BJ (cell line): ENCODE results near the gene MPPED1. TPM values are rescaled to one million over a fixed set of nuclear protein-coding genes. Genes with fewer than 3 reads are reported as not detected.

ENCODE experiments used
- CTCF ChIA-PET: fragments of 350-600 bp; formaldehyde crosslinking; extraction: SDS; loops from one replicate; lab custom pipeline; 2021; ENCODE audit warnings: antibody characterized with exemption, inconsistent platforms; lab: Yijun Ruan, JAX
- POLR2A ChIA-PET: fragments of 300-600 bp; sonication (Branson Sonifier 250); formaldehyde crosslinking; extraction: SDS; loops from one replicate; lab custom pipeline; 2021; ENCODE audit warnings: antibody characterized with exemption; lab: Charles Lee
- DNase-seq: peaks from one replicate; pipeline ENCODE4 v3.0.0-alpha.2; 2011; ENCODE audit warnings: low read depth
- H3K27me3 ChIP-seq: 2 replicates; pipeline ENCODE4 v1.6.0; 2011; ENCODE audit warnings: low read length; ENCODE audit not compliant: control insufficient read depth, insufficient read depth
- H3K36me3 ChIP-seq: 2 replicates; pipeline ENCODE4 v1.5.1; 2011; ENCODE audit warnings: low read length; ENCODE audit not compliant: control insufficient read depth, insufficient read depth
- H3K4me3 ChIP-seq: 2 replicates; pipeline ENCODE4 v1.5.1; 2011; ENCODE audit warnings: low read depth, mild to moderate bottlenecking, control low read depth, low read length
- polyA plus RNA-seq: library from polyadenylated mRNA; depleted of rRNA; stranded (reverse); fragments of >200 nt; gene quantifications from 2 replicates; pipeline ENCODE4 v1.2.3, GENCODE V29; 2011
- TF ChIP-seq, protein P1 (sequence below): IDR thresholded peaks from 2 replicates; pipeline ENCODE4 v1.5.1; 2011; ENCODE audit warnings: low read depth, mild to moderate bottlenecking, control low read depth, inconsistent platforms, low read length, moderate library complexity; ENCODE audit not compliant: insufficient read depth

Gene MPPED1
- polyA plus RNA-seq, 1 experiment, result not detected

DNA sequence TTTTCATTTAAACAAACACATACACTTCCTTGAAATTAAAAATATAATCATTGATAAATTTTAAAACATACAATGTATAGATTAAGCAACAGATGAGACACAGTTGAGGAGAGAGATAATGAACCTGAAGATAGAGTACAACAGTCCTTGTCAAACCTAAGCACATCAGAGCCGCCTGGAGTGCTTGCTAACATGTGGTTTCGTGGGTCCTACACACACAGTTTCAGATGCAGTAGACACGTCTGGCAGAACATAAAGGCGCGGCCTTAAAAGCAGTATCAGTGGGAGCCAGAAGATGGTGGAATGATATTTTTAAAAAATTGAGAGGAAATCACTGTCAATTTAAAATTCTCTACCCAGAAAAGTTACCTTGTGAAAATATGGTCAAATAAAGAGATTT is 134.4 kb downstream of the MPPED1 start:
- POLR2A ChIA-PET, result no interaction called here

DNA sequence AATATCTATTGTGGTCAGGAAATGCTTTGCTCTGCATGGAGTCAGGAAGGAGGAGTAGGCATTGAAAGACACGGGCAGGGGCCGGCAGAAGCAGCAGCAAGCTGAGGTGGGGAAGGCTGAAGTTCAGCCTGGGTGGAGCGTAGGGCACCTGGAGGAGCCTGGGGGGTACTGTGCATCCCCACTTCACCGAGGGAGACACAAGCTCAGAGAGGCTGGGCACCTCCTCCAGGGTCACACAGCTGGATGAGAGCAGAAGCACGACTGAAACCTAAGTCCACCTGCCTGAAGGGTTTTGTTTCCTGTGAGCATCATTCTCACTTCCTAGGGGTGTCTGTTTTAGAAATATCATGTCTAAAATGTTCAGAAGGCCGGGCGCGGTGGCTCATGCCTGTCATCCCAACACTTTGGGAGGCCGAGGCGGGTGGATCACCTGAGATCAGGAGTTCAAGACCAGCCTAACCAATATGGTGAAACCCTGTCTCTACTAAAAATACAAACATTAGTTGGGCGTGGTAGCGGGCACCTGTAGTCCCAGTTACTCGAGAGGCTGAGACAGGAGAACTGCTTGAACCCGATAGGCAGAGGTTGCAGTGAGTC is 138.3 kb downstream of the MPPED1 start:
- Histone ChIP-seq H3K36me3 (no peaks in the 10 kb centered on the region), H3K27me3 (no peaks in the 10 kb centered on the region), H3K4me3 (no peak overlapping the region)
- DNase-seq, result no peak
- ChIA-PET POLR2A (no interaction called here), CTCF (no interaction called here)
- TF ChIP-seq, protein P1, sequence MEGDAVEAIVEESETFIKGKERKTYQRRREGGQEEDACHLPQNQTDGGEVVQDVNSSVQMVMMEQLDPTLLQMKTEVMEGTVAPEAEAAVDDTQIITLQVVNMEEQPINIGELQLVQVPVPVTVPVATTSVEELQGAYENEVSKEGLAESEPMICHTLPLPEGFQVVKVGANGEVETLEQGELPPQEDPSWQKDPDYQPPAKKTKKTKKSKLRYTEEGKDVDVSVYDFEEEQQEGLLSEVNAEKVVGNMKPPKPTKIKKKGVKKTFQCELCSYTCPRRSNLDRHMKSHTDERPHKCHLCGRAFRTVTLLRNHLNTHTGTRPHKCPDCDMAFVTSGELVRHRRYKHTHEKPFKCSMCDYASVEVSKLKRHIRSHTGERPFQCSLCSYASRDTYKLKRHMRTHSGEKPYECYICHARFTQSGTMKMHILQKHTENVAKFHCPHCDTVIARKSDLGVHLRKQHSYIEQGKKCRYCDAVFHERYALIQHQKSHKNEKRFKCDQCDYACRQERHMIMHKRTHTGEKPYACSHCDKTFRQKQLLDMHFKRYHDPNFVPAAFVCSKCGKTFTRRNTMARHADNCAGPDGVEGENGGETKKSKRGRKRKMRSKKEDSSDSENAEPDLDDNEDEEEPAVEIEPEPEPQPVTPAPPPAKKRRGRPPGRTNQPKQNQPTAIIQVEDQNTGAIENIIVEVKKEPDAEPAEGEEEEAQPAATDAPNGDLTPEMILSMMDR, result no peak

More for the DNA sequence above, 134.4 kb downstream of the MPPED1 start:
- CTCF ChIA-PET, result interaction anchor here (0.6 kb wide), 1 partner anchor 14 kb away, joined by 4 read pairs; no protein-coding TSS in a partner anchor
- Histone ChIP-seq H3K36me3 (no peaks in the 10 kb centered on the region), H3K27me3 (no peaks in the 10 kb centered on the region), H3K4me3 (no peak overlapping the region)
- DNase-seq, result no peak
- TF ChIP-seq, protein P1, result no peak

DNA sequence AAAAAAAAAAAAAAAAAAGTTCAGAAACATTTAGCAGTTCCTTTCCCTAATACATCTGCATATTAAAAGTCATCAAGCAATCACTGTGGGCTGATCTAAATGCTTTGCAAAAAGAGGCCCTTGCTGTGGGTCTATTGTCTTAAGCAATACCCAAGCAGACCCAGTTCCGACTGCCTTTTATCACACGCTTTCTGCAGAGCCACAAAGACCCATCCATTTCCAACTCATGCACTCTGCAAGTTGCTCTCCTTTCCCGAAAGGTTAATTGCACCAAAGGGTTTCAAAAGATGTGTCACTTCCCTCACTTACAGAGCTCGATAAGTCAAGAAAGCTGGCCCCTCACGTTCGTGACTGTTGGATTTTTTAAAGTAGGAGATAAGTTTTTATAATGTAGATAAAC is 138.9 kb downstream of the MPPED1 start:
- no peak for DNase-seq
- Histone ChIP-seq H3K27me3 (no peaks in the 10 kb centered on the region), H3K4me3 (no peak overlapping the region), H3K36me3 (no peaks in the 10 kb centered on the region)
- TF ChIP-seq, protein P1, result no peak
- POLR2A ChIA-PET, result no interaction called here
- CTCF ChIA-PET, result no interaction called here

DNA sequence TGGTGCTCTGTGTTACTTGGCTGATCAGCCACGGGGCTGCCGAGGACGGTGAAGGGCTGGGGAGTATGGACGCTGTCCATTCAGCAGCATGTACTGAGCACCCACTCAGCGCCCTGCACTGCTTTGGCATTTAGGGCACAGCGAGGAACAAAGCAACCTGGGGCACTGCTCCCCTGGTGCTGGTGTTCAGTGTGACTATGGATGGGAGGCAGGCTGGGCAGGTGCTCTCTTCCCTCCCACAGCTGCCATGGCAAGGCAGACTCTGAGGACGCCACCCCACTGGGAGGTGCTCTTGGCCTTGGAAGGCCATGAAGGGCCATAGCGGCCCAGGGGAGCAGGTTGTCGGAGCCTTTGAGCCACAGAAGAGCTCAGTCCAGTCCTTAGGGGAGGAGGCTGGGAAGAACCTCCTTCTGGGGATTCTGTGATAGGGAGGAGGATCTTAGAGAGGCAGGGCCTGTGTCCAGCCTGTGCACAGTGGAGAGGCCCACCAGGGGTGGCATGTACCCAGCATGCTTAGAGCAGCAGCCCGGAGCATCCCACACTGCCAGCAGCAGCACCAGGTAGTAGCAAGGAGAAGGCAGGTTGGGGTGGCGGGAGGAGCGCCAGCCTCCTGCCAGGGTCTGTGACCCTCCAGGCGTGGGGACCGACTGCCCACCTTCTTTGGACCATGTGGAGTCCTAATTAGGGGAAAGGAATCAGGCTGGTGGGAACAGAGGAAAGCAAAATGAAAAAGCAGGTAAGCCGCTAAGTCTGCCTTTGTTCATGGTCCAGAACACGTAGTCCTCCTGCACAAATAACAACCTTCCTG is 141.8 kb downstream of the MPPED1 start:
- H3K36me3 ChIP-seq, result no peaks in the 10 kb centered on the region
- CTCF ChIA-PET, result no interaction called here
- H3K27me3 ChIP-seq, result no peaks in the 10 kb centered on the region
- TF ChIP-seq, protein P1, result no peak
- H3K4me3 ChIP-seq, result no peak overlapping the region
- POLR2A ChIA-PET, result no interaction called here
- no peak for DNase-seq

DNA sequence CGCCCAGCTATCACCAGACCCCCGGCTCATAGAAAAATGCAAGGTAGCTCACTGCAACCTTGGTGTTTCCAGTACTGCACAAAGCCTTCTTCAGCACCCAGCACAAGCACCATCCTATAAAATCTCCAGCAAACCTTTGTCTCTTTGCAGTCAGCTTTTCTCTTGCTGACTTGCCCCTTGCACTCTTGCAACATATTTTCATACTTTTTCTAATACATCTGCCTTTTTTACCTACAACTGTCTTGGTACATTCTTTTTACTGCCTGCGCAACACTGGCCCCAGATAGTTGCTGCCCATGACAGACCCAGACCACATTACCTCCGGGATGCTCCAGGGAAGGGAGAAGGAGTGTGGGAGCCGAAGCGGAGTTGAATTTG is 142.4 kb downstream of the MPPED1 start:
- POLR2A ChIA-PET, result no interaction called here
- TF ChIP-seq, protein P1, result no peak
- CTCF ChIA-PET, result no interaction called here

More for the DNA sequence above, 142.4 kb downstream of the MPPED1 start:
- Histone ChIP-seq H3K27me3 (no peaks in the 10 kb centered on the region), H3K36me3 (no peaks in the 10 kb centered on the region), H3K4me3 (no peak overlapping the region)
- no peak for DNase-seq
